GM20431 (cell line): ENCODE data around the gene TMEM179B.
"Not testable (repeated sequence)": the region's sequence is repeated elsewhere in the genome, so short reads cannot be mapped to it uniquely, and the experiment has no call there.

Source experiments
- in situ Hi-C: fragments of 300-500 bp; cut with MseI, MboI; formaldehyde crosslinking; loops from one replicate; pipeline ENCODE4 v1.15.0; 2020; ENCODE audit warnings: low sequenced_read_pairs; ENCODE audit not compliant: unreplicated experiment

Gene TMEM179B

GRCh38 chr11:62787005-62787759, at the start of gene TMEM179B:
Gene TMEM179B (plus strand): TSS chr11:62787402. CDS start chr11:62787432, 30 bp downstream.
- in situ Hi-C loops = loop anchor here (10.0 kb wide), 1 partner anchor 78 kb away; no protein-coding TSS in a partner anchor

- in situ Hi-C loops = no loop called here
Observed at GRCh38 chr11:62747475-62748160, 39.6 kb upstream of the TMEM179B start.

- in situ Hi-C loops = not testable (repeated sequence)
Observed at GRCh38 chr11:62749931-62750330, 37.3 kb upstream of the TMEM179B start.

- in situ Hi-C loops = no loop called here
Observed at GRCh38 chr11:62752177-62752785, 34.9 kb upstream of the TMEM179B start.

GRCh38 chr11:62752994-62753735, 34.0 kb upstream of the TMEM179B start:
- in situ Hi-C loops = no loop called here

GRCh38 chr11:62753736-62754603, 33.2 kb upstream of the TMEM179B start, which contains the start of gene ZBTB3:
Gene ZBTB3 (minus strand): TSS chr11:62754160. CDS start chr11:62753664, 496 bp downstream.
- in situ Hi-C loops = no loop called here

- in situ Hi-C loops = no loop called here
Observed at GRCh38 chr11:62755086-62755615, 32.1 kb upstream of the TMEM179B start.

- in situ Hi-C loops = no loop called here
Observed at GRCh38 chr11:62757846-62758788, 29.1 kb upstream of the TMEM179B start.

- in situ Hi-C loops = not testable (repeated sequence)
Observed at GRCh38 chr11:62760867-62761227, 26.4 kb upstream of the TMEM179B start.

- in situ Hi-C loops = no loop called here
Observed at GRCh38 chr11:62770778-62771143, 16.4 kb upstream of the TMEM179B start.

GRCh38 chr11:62771144-62772021, 15.8 kb upstream of the TMEM179B start, which contains the start of gene TAF6L:
Gene TAF6L (plus strand): TSS chr11:62771396. CDS start chr11:62775784, 4,388 bp downstream.
- in situ Hi-C loops = no loop called here

- in situ Hi-C loops = no loop called here
Observed at GRCh38 chr11:62774407-62774806, 12.8 kb upstream of the TMEM179B start.

GRCh38 chr11:62775646-62776045, 11.6 kb upstream of the TMEM179B start:
- in situ Hi-C loops = no loop called here

- in situ Hi-C loops = no loop called here
Observed at GRCh38 chr11:62777389-62777788, 9.8 kb upstream of the TMEM179B start.

GRCh38 chr11:62778441-62778840, 8.8 kb upstream of the TMEM179B start:
- in situ Hi-C loops = no loop called here

- in situ Hi-C loops = loop anchor here (10.0 kb wide), 1 partner anchor 82 kb away; no protein-coding TSS in a partner anchor
Observed at GRCh38 chr11:62782753-62783152, 4.4 kb upstream of the TMEM179B start.
